GM12878 (cell line): ENCODE data around the gene MGLL. TPM values are rescaled to one million over a fixed set of nuclear protein-coding genes. Genes with fewer than 3 reads are reported as not detected.

ENCODE experiments used
- ATAC-seq: fragments of 200-7000 bp; cut with Tn5 transposase; 3 replicates; pipeline ENCODE4 v1.9.1; 2020; ENCODE audit warnings: mild to moderate bottlenecking, moderate library complexity
- BruUV-seq: library from RNA; stranded (reverse); fragments of 400-500 nt; replicated peaks from 2 replicates; lab custom pipeline; 2021; lab: Mats Ljungman, UMichigan
- CTCF ChIA-PET: fragments of 300-600 bp; sonication (Branson Sonifier 250); formaldehyde crosslinking; extraction: SDS; loops from one replicate; lab custom pipeline; 2021; ENCODE audit warnings: inconsistent platforms; lab: Yijun Ruan, JAX
- POLR2A ChIA-PET: fragments of 350-600 bp; formaldehyde crosslinking; extraction: SDS; loops from one replicate; lab custom pipeline; 2021; ENCODE audit warnings: inconsistent platforms; lab: Charles Lee
- RAD21 ChIA-PET: fragments of 300-600 bp; sonication (Branson Sonifier 250); formaldehyde crosslinking; loops from one replicate; lab custom pipeline; 2023; ENCODE audit warnings: antibody characterized with exemption; ENCODE audit not compliant: unreplicated experiment; lab: Charles Lee
- SMC1A ChIA-PET: fragments of 300-600 bp; sonication (Branson Sonifier 250); formaldehyde crosslinking; loops from one replicate; lab custom pipeline; 2023; ENCODE audit not compliant: unreplicated experiment, uncharacterized antibody; lab: Charles Lee
- DNase-seq: peaks from one replicate; pipeline ENCODE4 v3.0.0-alpha.2; 2011; ENCODE audit warnings: low read depth, low spot score
- FAIRE-seq: peaks from 3 replicates; lab custom pipeline; 2011; peaks lifted over from hg19 to GRCh38; lab: Jason Lieb, UNC
- H2AFZ ChIP-seq: 2 replicates; pipeline ENCODE4 v1.6.0; 2011; ENCODE audit warnings: low read depth, low read length, control low read depth; ENCODE audit not compliant: control insufficient read depth
- H3K27ac ChIP-seq: 2 replicates; pipeline ENCODE4 v1.5.1; 2011; ENCODE audit warnings: control low read depth; ENCODE audit not compliant: control insufficient read depth, insufficient read depth
- H3K27me3 ChIP-seq, 2 experiments: replicated peaks in 1 of 2; 2 replicates each; pipeline versions ENCODE4 v1.6.0 to v1.6.1; 2011; ENCODE audit warnings: low read length in 1 of 2; ENCODE audit not compliant: control insufficient read depth in 2 of 2, insufficient read depth in 2 of 2
- H3K36me3 ChIP-seq, 2 experiments: 2 replicates each; pipeline ENCODE4 v1.5.1; 2011; ENCODE audit warnings: low read length in 1 of 2; ENCODE audit not compliant: control insufficient read depth in 2 of 2, insufficient read depth in 2 of 2
- H3K4me1 ChIP-seq: 2 replicates; pipeline ENCODE4 v1.6.1; 2011; ENCODE audit warnings: mild to moderate bottlenecking, low read length, moderate library complexity, mixed read lengths; ENCODE audit not compliant: control insufficient read depth, insufficient read depth
- H3K4me2 ChIP-seq: 2 replicates; pipeline ENCODE4 v1.6.0; 2011; ENCODE audit warnings: control low read depth; ENCODE audit not compliant: control insufficient read depth, insufficient read depth
- H3K4me3 ChIP-seq: fragments of 200-600 bp; sonication (generic); 2 replicates; pipeline ENCODE4 v1.5.1; 2016
- H3K79me2 ChIP-seq: 2 replicates; pipeline ENCODE4 v1.6.0; 2011; ENCODE audit warnings: low read length; ENCODE audit not compliant: control insufficient read depth, insufficient read depth
- H3K9ac ChIP-seq: 2 replicates; pipeline ENCODE4 v1.8.0; 2011; ENCODE audit warnings: low read length, control low read depth, mixed read lengths; ENCODE audit not compliant: control insufficient read depth, insufficient read depth
- H3K9me3 ChIP-seq: replicated peaks from 3 replicates; pipeline ENCODE4 v1.5.1; 2011; ENCODE audit warnings: mild to moderate bottlenecking, low read length; ENCODE audit not compliant: control insufficient read depth, insufficient read depth
- H4K20me1 ChIP-seq: 2 replicates; pipeline ENCODE4 v1.6.0; 2011; ENCODE audit not compliant: control insufficient read depth, insufficient read depth
- BRCA1 ChIP-seq: IDR thresholded peaks from 2 replicates; pipeline ENCODE4 v1.6.1; 2011; ENCODE audit warnings: low read depth, low read length, improper control_type of control experiment
- CREB1 ChIP-seq: IDR thresholded peaks from 2 replicates; pipeline ENCODE4 v1.6.1; 2012; ENCODE audit warnings: low read depth, mild to moderate bottlenecking, inconsistent platforms
- NFYA ChIP-seq: IDR thresholded peaks from 2 replicates; pipeline ENCODE4 v1.6.1; 2011; ENCODE audit warnings: low read depth, mild to moderate bottlenecking, low read length, improper control_type of control experiment, borderline replicate concordance
- TARDBP ChIP-seq: IDR thresholded peaks from 2 replicates; pipeline ENCODE4 v1.6.1; 2016; ENCODE audit warnings: borderline replicate concordance
- ZNF24 ChIP-seq: fragments of 450-650 bp; IDR thresholded peaks from 2 replicates; pipeline ENCODE4 v1.6.1; 2017; ENCODE audit warnings: antibody characterized with exemption, mild to moderate bottlenecking
- WGBS: methylation state at CpG from one replicate; pipeline ENCODE4 v1.1.6; 2016; ENCODE audit warnings: low lambda C conversion rate; ENCODE audit not compliant: insufficient replicate concordance, insufficient coverage; ENCODE audit errors: missing lambda C conversion rate; 5-methylcytosine and 5-hydroxymethylcytosine counted together
- in situ Hi-C: fragments of 300-500 bp; cut with MboI; formaldehyde crosslinking; loops from 9 replicates; pipeline ENCODE4 v1.14.3; 2018; ENCODE audit warnings: mixed read lengths
- intact Hi-C: fragments of 100-400 bp; cut with micrococcal nuclease; formaldehyde crosslinking; loops from one replicate; pipeline ENCODE4 v1.14.2; 2022; ENCODE audit not compliant: unreplicated experiment
- polyA plus RNA-seq, 11 experiments: library from polyadenylated mRNA; depleted of rRNA in 4 of 11; unstranded in 6 of 11; stranded (reverse) in 5 of 11; fragments of >200 nt; fragmentation: Nextera tagmentation in 4 of 11; fragmentation: Illumina TruSeq in 1 of 11; extraction: Ambion mirVana in 4 of 11; extraction: Trizol in 1 of 11; gene quantifications; 1 replicate in 1 of 11; 2 replicates in 10 of 11; pipeline versions ENCODE4 v1.2.1 to v1.2.3, GENCODE V29; 2011 to 2016; ENCODE audit warnings: inconsistent platforms in 2 of 11, missing spikeins in 2 of 11, low read depth in 1 of 11
- total RNA-seq, 4 experiments: library from RNA; depleted of rRNA in 3 of 4; stranded (reverse); fragments of >200 nt in 3 of 4; fragmentation: Illumina TruSeq in 1 of 4; extraction: Trizol in 1 of 4; gene quantifications; 2 replicates each; pipeline versions ENCODE4 v1.2.1 to v1.2.3, GENCODE V29; 2013 to 2021

Gene MGLL
- total and polyA plus RNA-seq, 10 of the 15 experiments (the other 5 are each of a cell fraction or from before 2014, with no cell fraction given): 44.9 to 177 (median 72.9) TPM

- no peak for TF ChIP-seq ZNF24
- no peak for TF ChIP-seq TARDBP
- TF ChIP-seq NFYA: no peak
- TF ChIP-seq BRCA1: no peak
- TF ChIP-seq, all 136 proteins: peak for 0
These were observed 39.1 kb downstream of the MGLL start (continued) for GRCh38 chr3:127783166-127783565.

GRCh38 chr3:127781411-127782001 lies 40.8 kb downstream of the MGLL start:
- H3K9ac ChIP-seq: no peak overlapping the region
- in situ Hi-C loops: no loop called here
- H3K9me3 ChIP-seq: peaks cover 15% of the 10 kb centered on the region
- H2AFZ ChIP-seq: no peak overlapping the region
- peaks cover 15% of the 10 kb centered on the region for H3K79me2 ChIP-seq
- no peak for DNase-seq
- ChIA-PET CTCF (interaction anchor here (1.1 to 2.9 kb wide), 3 partner anchors 10 to 46 kb away, joined by 3 to 10 read pairs (median 8); no protein-coding TSS in a partner anchor), RAD21 (interaction anchor here (2.0 to 3.2 kb wide), 2 partner anchors 10 to 30 kb away, joined by 10 to 14 read pairs; no protein-coding TSS in a partner anchor), POLR2A (interaction anchor here (1.0 kb wide), 1 partner anchor 18 kb away, joined by 3 read pairs; no protein-coding TSS in a partner anchor), SMC1A (interaction anchor here (1.7 to 3.5 kb wide), 4 partner anchors 8 to 40 kb away, joined by 4 to 21 read pairs (median 8); partner anchors contain the start of gene MGLL)
- peaks cover 10 to 20% of the 10 kb centered on the region in 2 experiments; a peak in 3 of 4 replicates for H3K36me3 ChIP-seq
- no TSS peak for BruUV-seq
- 95% methylated on average over 15 of the region's 15 CpGs for WGBS
- intact Hi-C loops: no loop called here
- no peak for FAIRE-seq
- H4K20me1 ChIP-seq: no peaks in the 10 kb centered on the region
- no peak overlapping the region for H3K27ac ChIP-seq
- no peak for TF ChIP-seq CREB1
- H3K4me1 ChIP-seq: peaks cover 33% of the 10 kb centered on the region
- H3K4me3 ChIP-seq: no peak overlapping the region
- H3K27me3 ChIP-seq: no peaks in the 10 kb centered on the region
- H3K4me2 ChIP-seq: no peak overlapping the region
- ATAC-seq: no peak
